ENCODE results near the gene ZBTB40.

Gene ZBTB40

GRCh38 chr1:22465015-22465565 is 13.4 kb downstream of the ZBTB40 start:
- Histone ChIP-seq H3K4me1 (ENCODE audit: control insufficient read depth, insufficient read depth, low read length, poor library complexity, severe bottlenecking) (peaks cover 5% of the 10 kb centered on the region), H3K4me3 (ENCODE audit: insufficient read depth, low read depth, low read length, poor library complexity, severe bottlenecking) (no peak overlapping the region), H3K27me3 (replicated peaks; ENCODE audit: control insufficient read depth, insufficient read depth, low read length, poor library complexity, severe bottlenecking) (no peaks in the 10 kb centered on the region), H3K27ac (ENCODE audit: insufficient read depth, low read length, poor library complexity, severe bottlenecking) (no peak overlapping the region), H3K9me3 (ENCODE audit: control insufficient read depth, low read length) (no peaks in the 10 kb centered on the region), H3K36me3 (ENCODE audit: control insufficient read depth, insufficient read depth, low read length) (no peaks in the 10 kb centered on the region)
- no peak for DNase-seq

GRCh38 chr1:22465671-22466070 is 14.0 kb downstream of the ZBTB40 start:
- Histone ChIP-seq H3K4me3 (ENCODE audit: insufficient read depth, low read depth, low read length, poor library complexity, severe bottlenecking) (no peak overlapping the region), H3K4me1 (ENCODE audit: control insufficient read depth, insufficient read depth, low read length, poor library complexity, severe bottlenecking) (peaks cover 5% of the 10 kb centered on the region), H3K27me3 (replicated peaks; ENCODE audit: control insufficient read depth, insufficient read depth, low read length, poor library complexity, severe bottlenecking) (no peaks in the 10 kb centered on the region), H3K27ac (ENCODE audit: insufficient read depth, low read length, poor library complexity, severe bottlenecking) (no peak overlapping the region), H3K9me3 (ENCODE audit: control insufficient read depth, low read length) (no peaks in the 10 kb centered on the region), H3K36me3 (ENCODE audit: control insufficient read depth, insufficient read depth, low read length) (no peaks in the 10 kb centered on the region)
- no peak for DNase-seq

- DNase-seq, result no peak
- H3K4me1 ChIP-seq (ENCODE audit: control insufficient read depth, insufficient read depth, low read length, poor library complexity, severe bottlenecking), result no peaks in the 10 kb centered on the region
- H3K27me3 ChIP-seq (replicated peaks; ENCODE audit: control insufficient read depth, insufficient read depth, low read length, poor library complexity, severe bottlenecking), result no peaks in the 10 kb centered on the region
- H3K4me3 ChIP-seq (ENCODE audit: insufficient read depth, low read depth, low read length, poor library complexity, severe bottlenecking), result no peak overlapping the region
- no peaks in the 10 kb centered on the region for H3K9me3 ChIP-seq (ENCODE audit: control insufficient read depth, low read length)
- no peak overlapping the region for H3K27ac ChIP-seq (ENCODE audit: insufficient read depth, low read length, poor library complexity, severe bottlenecking)
- no peaks in the 10 kb centered on the region for H3K36me3 ChIP-seq (ENCODE audit: control insufficient read depth, insufficient read depth, low read length)
Observed at GRCh38 chr1:22470227-22470626, 18.6 kb downstream of the ZBTB40 start.

- H3K4me1 ChIP-seq (ENCODE audit: control insufficient read depth, insufficient read depth, low read length, poor library complexity, severe bottlenecking), result no peaks in the 10 kb centered on the region
- DNase-seq, result no peak
- H3K9me3 ChIP-seq (ENCODE audit: control insufficient read depth, low read length), result no peaks in the 10 kb centered on the region
- H3K27ac ChIP-seq (ENCODE audit: insufficient read depth, low read length, poor library complexity, severe bottlenecking), result no peak overlapping the region
- no peak overlapping the region for H3K4me3 ChIP-seq (ENCODE audit: insufficient read depth, low read depth, low read length, poor library complexity, severe bottlenecking)
- no peaks in the 10 kb centered on the region for H3K36me3 ChIP-seq (ENCODE audit: control insufficient read depth, insufficient read depth, low read length)
- no peaks in the 10 kb centered on the region for H3K27me3 ChIP-seq (replicated peaks; ENCODE audit: control insufficient read depth, insufficient read depth, low read length, poor library complexity, severe bottlenecking)
Observed at GRCh38 chr1:22471078-22471477, 19.4 kb downstream of the ZBTB40 start.

GRCh38 chr1:22471610-22472009 is 20.0 kb downstream of the ZBTB40 start:
- Histone ChIP-seq H3K27me3 (replicated peaks; ENCODE audit: control insufficient read depth, insufficient read depth, low read length, poor library complexity, severe bottlenecking) (no peaks in the 10 kb centered on the region), H3K4me3 (ENCODE audit: insufficient read depth, low read depth, low read length, poor library complexity, severe bottlenecking) (no peak overlapping the region), H3K27ac (ENCODE audit: insufficient read depth, low read length, poor library complexity, severe bottlenecking) (no peak overlapping the region), H3K9me3 (ENCODE audit: control insufficient read depth, low read length) (no peaks in the 10 kb centered on the region), H3K36me3 (ENCODE audit: control insufficient read depth, insufficient read depth, low read length) (no peaks in the 10 kb centered on the region), H3K4me1 (ENCODE audit: control insufficient read depth, insufficient read depth, low read length, poor library complexity, severe bottlenecking) (no peaks in the 10 kb centered on the region)
- DNase-seq, result no peak

GRCh38 chr1:22472596-22472995 is 20.9 kb downstream of the ZBTB40 start:
- no peaks in the 10 kb centered on the region for H3K9me3 ChIP-seq (ENCODE audit: control insufficient read depth, low read length)
- H3K4me1 ChIP-seq (ENCODE audit: control insufficient read depth, insufficient read depth, low read length, poor library complexity, severe bottlenecking), result no peaks in the 10 kb centered on the region
- H3K36me3 ChIP-seq (ENCODE audit: control insufficient read depth, insufficient read depth, low read length), result no peaks in the 10 kb centered on the region
- no peak overlapping the region for H3K27ac ChIP-seq (ENCODE audit: insufficient read depth, low read length, poor library complexity, severe bottlenecking)
- DNase-seq, result no peak
- H3K4me3 ChIP-seq (ENCODE audit: insufficient read depth, low read depth, low read length, poor library complexity, severe bottlenecking), result no peak overlapping the region
- H3K27me3 ChIP-seq (replicated peaks; ENCODE audit: control insufficient read depth, insufficient read depth, low read length, poor library complexity, severe bottlenecking), result no peaks in the 10 kb centered on the region

- Histone ChIP-seq H3K27ac (ENCODE audit: insufficient read depth, low read length, poor library complexity, severe bottlenecking) (no peak overlapping the region), H3K9me3 (ENCODE audit: control insufficient read depth, low read length) (no peaks in the 10 kb centered on the region), H3K4me1 (ENCODE audit: control insufficient read depth, insufficient read depth, low read length, poor library complexity, severe bottlenecking) (no peaks in the 10 kb centered on the region), H3K27me3 (replicated peaks; ENCODE audit: control insufficient read depth, insufficient read depth, low read length, poor library complexity, severe bottlenecking) (no peaks in the 10 kb centered on the region), H3K36me3 (ENCODE audit: control insufficient read depth, insufficient read depth, low read length) (no peaks in the 10 kb centered on the region), H3K4me3 (ENCODE audit: insufficient read depth, low read depth, low read length, poor library complexity, severe bottlenecking) (no peak overlapping the region)
- no peak for DNase-seq
Observed at GRCh38 chr1:22473952-22474351, 22.3 kb downstream of the ZBTB40 start.

- Histone ChIP-seq H3K36me3 (ENCODE audit: control insufficient read depth, insufficient read depth, low read length) (no peaks in the 10 kb centered on the region), H3K4me3 (ENCODE audit: insufficient read depth, low read depth, low read length, poor library complexity, severe bottlenecking) (no peak overlapping the region), H3K27me3 (replicated peaks; ENCODE audit: control insufficient read depth, insufficient read depth, low read length, poor library complexity, severe bottlenecking) (no peaks in the 10 kb centered on the region), H3K4me1 (ENCODE audit: control insufficient read depth, insufficient read depth, low read length, poor library complexity, severe bottlenecking) (no peaks in the 10 kb centered on the region), H3K9me3 (ENCODE audit: control insufficient read depth, low read length) (no peaks in the 10 kb centered on the region), H3K27ac (ENCODE audit: insufficient read depth, low read length, poor library complexity, severe bottlenecking) (no peak overlapping the region)
- DNase-seq, result no peak
Observed at GRCh38 chr1:22476566-22476965, 24.9 kb downstream of the ZBTB40 start.

- no peak for DNase-seq
- no peaks in the 10 kb centered on the region for H3K4me1 ChIP-seq (ENCODE audit: control insufficient read depth, insufficient read depth, low read length, poor library complexity, severe bottlenecking)
- no peaks in the 10 kb centered on the region for H3K36me3 ChIP-seq (ENCODE audit: control insufficient read depth, insufficient read depth, low read length)
- no peaks in the 10 kb centered on the region for H3K27me3 ChIP-seq (replicated peaks; ENCODE audit: control insufficient read depth, insufficient read depth, low read length, poor library complexity, severe bottlenecking)
- no peaks in the 10 kb centered on the region for H3K9me3 ChIP-seq (ENCODE audit: control insufficient read depth, low read length)
- H3K4me3 ChIP-seq (ENCODE audit: insufficient read depth, low read depth, low read length, poor library complexity, severe bottlenecking), result no peak overlapping the region
- no peak overlapping the region for H3K27ac ChIP-seq (ENCODE audit: insufficient read depth, low read length, poor library complexity, severe bottlenecking)
Observed at GRCh38 chr1:22483121-22483520, 31.5 kb downstream of the ZBTB40 start.

GRCh38 chr1:22484706-22485345 is 33.2 kb downstream of the ZBTB40 start:
- H3K4me3 ChIP-seq (ENCODE audit: insufficient read depth, low read depth, low read length, poor library complexity, severe bottlenecking), result no peak overlapping the region
- DNase-seq, result no peak
- no peaks in the 10 kb centered on the region for H3K9me3 ChIP-seq (ENCODE audit: control insufficient read depth, low read length)
- no peak overlapping the region for H3K27ac ChIP-seq (ENCODE audit: insufficient read depth, low read length, poor library complexity, severe bottlenecking)
- peaks cover 4% of the 10 kb centered on the region for H3K36me3 ChIP-seq (ENCODE audit: control insufficient read depth, insufficient read depth, low read length)
- no peaks in the 10 kb centered on the region for H3K4me1 ChIP-seq (ENCODE audit: control insufficient read depth, insufficient read depth, low read length, poor library complexity, severe bottlenecking)
- H3K27me3 ChIP-seq (replicated peaks; ENCODE audit: control insufficient read depth, insufficient read depth, low read length, poor library complexity, severe bottlenecking), result no peaks in the 10 kb centered on the region
